ENCODE data around the gene DCLRE1B.

DNA sequence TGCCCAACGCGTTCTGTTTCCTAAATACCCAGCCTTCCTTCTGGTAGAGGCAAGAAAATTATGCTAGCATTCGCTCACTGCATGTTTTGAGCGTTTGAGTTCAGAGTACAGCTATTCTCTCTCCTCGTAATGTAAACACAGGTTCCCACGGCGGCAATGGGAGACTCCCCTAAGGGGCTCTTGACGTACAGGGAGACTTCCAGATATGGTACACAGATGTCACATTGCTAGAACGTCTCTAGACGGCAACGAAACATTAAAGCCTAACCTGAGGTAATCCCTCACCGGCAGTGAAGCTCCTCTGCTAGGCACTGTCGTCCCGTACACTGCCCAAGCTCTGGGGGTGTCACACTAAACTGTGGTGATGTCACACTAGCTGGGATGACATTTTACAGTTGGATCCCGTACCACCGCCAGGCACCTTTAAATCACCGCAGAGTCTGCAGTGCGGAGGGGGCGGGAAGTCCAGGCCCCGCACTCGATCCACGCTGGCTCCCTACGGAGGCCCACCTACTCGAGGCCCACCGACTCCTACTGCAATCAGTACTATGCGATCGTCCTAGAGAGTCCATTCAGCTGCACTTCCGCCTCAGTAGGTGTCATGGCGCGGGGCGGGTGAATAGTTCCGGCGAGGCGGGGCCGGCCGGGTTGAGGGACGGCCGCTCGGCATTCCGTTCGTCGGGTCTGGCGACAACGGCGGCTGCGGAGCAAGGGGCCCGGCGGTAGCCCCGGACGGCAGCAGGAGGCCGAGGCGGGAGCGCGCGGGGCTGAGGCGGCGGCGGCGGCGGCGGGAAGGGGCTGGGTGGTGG, 24.0 kb downstream of the DCLRE1B start, which contains the start of gene HIPK1:
- TF ChIP-seq, protein P1, sequence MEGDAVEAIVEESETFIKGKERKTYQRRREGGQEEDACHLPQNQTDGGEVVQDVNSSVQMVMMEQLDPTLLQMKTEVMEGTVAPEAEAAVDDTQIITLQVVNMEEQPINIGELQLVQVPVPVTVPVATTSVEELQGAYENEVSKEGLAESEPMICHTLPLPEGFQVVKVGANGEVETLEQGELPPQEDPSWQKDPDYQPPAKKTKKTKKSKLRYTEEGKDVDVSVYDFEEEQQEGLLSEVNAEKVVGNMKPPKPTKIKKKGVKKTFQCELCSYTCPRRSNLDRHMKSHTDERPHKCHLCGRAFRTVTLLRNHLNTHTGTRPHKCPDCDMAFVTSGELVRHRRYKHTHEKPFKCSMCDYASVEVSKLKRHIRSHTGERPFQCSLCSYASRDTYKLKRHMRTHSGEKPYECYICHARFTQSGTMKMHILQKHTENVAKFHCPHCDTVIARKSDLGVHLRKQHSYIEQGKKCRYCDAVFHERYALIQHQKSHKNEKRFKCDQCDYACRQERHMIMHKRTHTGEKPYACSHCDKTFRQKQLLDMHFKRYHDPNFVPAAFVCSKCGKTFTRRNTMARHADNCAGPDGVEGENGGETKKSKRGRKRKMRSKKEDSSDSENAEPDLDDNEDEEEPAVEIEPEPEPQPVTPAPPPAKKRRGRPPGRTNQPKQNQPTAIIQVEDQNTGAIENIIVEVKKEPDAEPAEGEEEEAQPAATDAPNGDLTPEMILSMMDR (IDR thresholded peaks at IDR 0.05): peak in 2 of 4 experiments; percentile 10 to 27
- TF ChIP-seq POLR2A (IDR thresholded peaks at IDR 0.05): peak; percentile 61
- peak; percentile 86 for TF ChIP-seq POLR2AphosphoS5 (IDR thresholded peaks at IDR 0.05)
